Panc1 (cell line): Measurements from ENCODE around the gene LTBP2. TPM values are rescaled to one million over a fixed set of nuclear protein-coding genes. Genes with fewer than 3 reads are reported as not detected.

ENCODE experiments used
- ATAC-seq: fragments of 200-7000 bp; cut with Tn5 transposase; 2 replicates; pipeline ENCODE4 v1.9.1; 2020; ENCODE audit warnings: mild to moderate bottlenecking, moderate library complexity
- BruUV-seq: library from RNA; stranded (reverse); fragments of 400-500 nt; replicated peaks from 2 replicates; lab custom pipeline; 2021; lab: Mats Ljungman, UMichigan
- CTCF ChIA-PET: fragments of 300-600 bp; sonication (Branson Sonifier 250); formaldehyde crosslinking; loops from one replicate; lab custom pipeline; 2022; ENCODE audit warnings: antibody characterized with exemption; lab: Charles Lee
- POLR2A ChIA-PET: fragments of 300-600 bp; sonication (Branson Sonifier 250); formaldehyde crosslinking; loops from one replicate; lab custom pipeline; 2022; ENCODE audit warnings: antibody characterized with exemption; lab: Charles Lee
- DNase-seq: peaks from one replicate; pipeline ENCODE4 v3.0.0-alpha.2; 2010; ENCODE audit warnings: low read depth, low spot score
- H3K27ac ChIP-seq: 2 replicates; pipeline ENCODE4 v1.5.1; 2011; ENCODE audit warnings: mild to moderate bottlenecking, low read length, inconsistent platforms
- H3K27me3 ChIP-seq: fragments of 200-500 bp; sonication (Bioruptor generic); 2 replicates; pipeline ENCODE4 v1.6.0; 2014; ENCODE audit warnings: low read length, inconsistent platforms; ENCODE audit not compliant: control insufficient read depth, insufficient read depth
- H3K36me3 ChIP-seq: fragments of 200-500 bp; sonication (Bioruptor generic); 2 replicates; pipeline ENCODE4 v1.5.1; 2014; ENCODE audit warnings: inconsistent platforms, mild to moderate bottlenecking, low read length, moderate library complexity; ENCODE audit not compliant: control insufficient read depth, insufficient read depth
- H3K4me1 ChIP-seq: 2 replicates; pipeline ENCODE4 v1.5.1; 2011; ENCODE audit warnings: inconsistent platforms, mild to moderate bottlenecking, low read length, moderate library complexity; ENCODE audit not compliant: control insufficient read depth, insufficient read depth
- H3K4me3 ChIP-seq, 2 experiments: 2 replicates each; pipeline ENCODE4 v1.5.1; 2011 to 2012; ENCODE audit warnings: low read depth in 2 of 2, low read length in 2 of 2, mild to moderate bottlenecking in 2 of 2, inconsistent platforms in 1 of 2, moderate library complexity in 1 of 2
- H3K9me3 ChIP-seq: fragments of 200-500 bp; sonication (Bioruptor generic); 2 replicates; pipeline ENCODE4 v1.5.1; 2014; ENCODE audit warnings: low read depth, mild to moderate bottlenecking, inconsistent platforms, low read length, moderate library complexity; ENCODE audit not compliant: control insufficient read depth, insufficient read depth
- CTCF ChIP-seq: fragments of 450-650 bp; IDR thresholded peaks from 2 replicates; pipeline ENCODE4 v1.5.1; 2017; ENCODE audit warnings: mild to moderate bottlenecking
- POLR2AphosphoS5 ChIP-seq: IDR thresholded peaks from 2 replicates; pipeline ENCODE4 v1.6.1; 2012; ENCODE audit warnings: mild to moderate bottlenecking, low read depth, low read length, moderate library complexity
- REST ChIP-seq, 2 experiments: IDR thresholded peaks; 2 replicates each; pipeline ENCODE4 v1.6.1; 2011 to 2012; ENCODE audit warnings: low read depth in 2 of 2, control low read depth in 1 of 2, low read length in 1 of 2, mild to moderate bottlenecking in 1 of 2, moderate library complexity in 1 of 2; ENCODE audit not compliant: insufficient read depth in 1 of 2
- SIN3A ChIP-seq: IDR thresholded peaks from 2 replicates; pipeline ENCODE4 v1.6.1; 2012; ENCODE audit warnings: low read depth, mild to moderate bottlenecking, low read length, moderate library complexity, borderline replicate concordance; ENCODE audit not compliant: insufficient read depth
- TCF7L2 ChIP-seq: IDR thresholded peaks from 2 replicates; pipeline ENCODE4 v1.6.1; 2011; ENCODE audit warnings: mild to moderate bottlenecking, low read depth, low read length, inconsistent platforms
- in situ Hi-C: cut with HindIII; loops from 2 replicates; pipeline ENCODE4 v1.10.0; 2016; ENCODE audit warnings: low sequenced_read_pairs, low pct_unique_long_range_greater_than_20kb
- intact Hi-C: fragments of 100-400 bp; cut with micrococcal nuclease; formaldehyde crosslinking; loops from one replicate; pipeline ENCODE4 v1.10.0; 2022; ENCODE audit not compliant: unreplicated experiment
- total RNA-seq: library from RNA; stranded (reverse); gene quantifications from one replicate; pipeline ENCODE4 v1.2.1, GENCODE V29; 2021; ENCODE audit not compliant: unreplicated experiment

Gene LTBP2
- total RNA-seq, 1 experiment from 2014 or later, result 69.8 TPM

DNA sequence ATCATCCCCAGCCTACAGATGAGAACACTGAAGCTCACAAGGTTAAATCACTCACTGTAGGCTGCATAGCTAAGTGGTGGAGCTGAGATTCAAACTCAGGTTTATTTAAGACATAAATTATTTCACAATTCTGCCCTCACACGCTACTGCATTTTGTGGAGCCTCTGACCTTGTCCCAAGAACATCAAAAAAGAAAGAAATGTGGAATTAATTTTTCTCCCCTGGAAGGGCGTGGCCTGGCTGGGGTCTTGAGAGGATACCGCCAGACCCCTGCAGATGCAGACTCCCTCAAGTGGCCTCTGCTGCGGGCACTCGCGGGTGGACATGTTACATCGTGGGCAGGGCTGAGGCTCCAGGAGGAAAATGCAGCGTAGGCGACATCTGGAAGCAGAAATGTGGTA lies 40.6 kb downstream of the LTBP2 start:
- Histone ChIP-seq H3K4me3 (peak overlapping the region in 1 of 2 experiments; percentile 39; a peak in 2 of 4 replicates), H3K4me1 (peaks cover 26% of the 10 kb centered on the region), H3K9me3 (no peaks in the 10 kb centered on the region), H3K27ac (peak overlapping the region; percentile 51), H3K27me3 (no peaks in the 10 kb centered on the region), H3K36me3 (no peaks in the 10 kb centered on the region)
- CTCF ChIA-PET, result interaction anchor here (0.7 to 1.6 kb wide), 2 partner anchors 38 to 290 kb away, joined by 3 to 4 read pairs; no protein-coding TSS in a partner anchor
- BruUV-seq, result no TSS peak
- DNase-seq (no peak), ATAC-seq (no peak)
- POLR2A ChIA-PET, result no interaction called here
- in situ Hi-C loops (no loop called here), intact Hi-C loops (no loop called here)
- TF ChIP-seq REST (IDR thresholded peaks at IDR 0.05; ENCODE audit: insufficient read depth in 1 of 2, low read depth in 2 of 2, low read length in 1 of 2) (no peak), POLR2AphosphoS5 (no peak), CTCF (no peak), TCF7L2 (no peak), SIN3A (no peak)

DNA sequence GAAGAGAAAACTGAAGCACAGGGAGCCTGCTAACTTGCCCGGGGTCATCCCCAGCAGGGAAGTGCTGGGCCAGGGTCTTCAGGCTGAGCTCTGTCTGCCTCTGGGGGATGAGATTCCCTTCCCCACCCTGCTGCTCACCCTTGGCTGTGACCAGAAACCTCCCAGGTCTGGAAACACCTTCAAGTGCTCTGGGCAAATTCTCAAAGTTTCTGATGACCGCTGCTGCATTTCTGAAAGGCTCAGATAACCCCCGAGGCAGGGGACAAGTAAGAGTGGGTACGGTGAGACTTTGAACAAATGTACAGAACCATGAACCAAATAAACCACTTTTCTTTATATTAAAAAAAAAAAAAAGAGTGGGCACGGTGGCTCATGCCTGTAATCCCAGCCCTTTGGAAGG lies 41.3 kb downstream of the LTBP2 start:
- H3K9me3 ChIP-seq, result no peaks in the 10 kb centered on the region
- no peak overlapping the region for H3K27ac ChIP-seq
- in situ Hi-C loops (no loop called here), intact Hi-C loops (no loop called here)
- ATAC-seq (no peak), DNase-seq (no peak)
- ChIA-PET POLR2A (no interaction called here), CTCF (interaction anchor here (0.7 kb wide), 1 partner anchor 18 kb away, joined by 3 read pairs; no protein-coding TSS in a partner anchor)
- H3K4me1 ChIP-seq, result peaks cover 26% of the 10 kb centered on the region
- no TSS peak for BruUV-seq
- H3K27me3 ChIP-seq, result no peaks in the 10 kb centered on the region
- H3K4me3 ChIP-seq, result no peak overlapping the region
- TF ChIP-seq CTCF (no peak), SIN3A (no peak), TCF7L2 (no peak), POLR2AphosphoS5 (no peak), REST (IDR thresholded peaks at IDR 0.05; ENCODE audit: insufficient read depth in 1 of 2, low read depth in 2 of 2, low read length in 1 of 2) (no peak)
- H3K36me3 ChIP-seq, result no peaks in the 10 kb centered on the region
